Upper lobe of left lung (tissue), 6 donors: ENCODE results near the gene WDR90. TPM values are rescaled to one million over a fixed set of nuclear protein-coding genes. Genes with fewer than 3 reads are reported as not detected.

Experiments
- ATAC-seq, 2 donors: fragments of 200-7000 bp; cut with Tn5 transposase; one replicate each; pipeline ENCODE4 v1.9.1; 2022; ENCODE audit warnings: mild to moderate bottlenecking in 2 of 2, moderate library complexity in 2 of 2; ENCODE audit not compliant: low FRiP score in 2 of 2
- DNase-seq, 2 donors: peaks; one replicate each; pipeline ENCODE4 v3.0.0-alpha.2; 2019 to 2020
- H3K27ac ChIP-seq, 4 donors: fragments of 200-600 bp; sonication (generic); one replicate each; pipeline ENCODE4 v1.5.1; 2016 to 2019
- H3K27me3 ChIP-seq, 4 donors: fragments of 200-600 bp; sonication (generic); one replicate each; pipeline ENCODE4 v1.5.1; 2017 to 2019
- H3K36me3 ChIP-seq, 4 donors: fragments of 200-600 bp; sonication (generic); one replicate each; pipeline ENCODE4 v1.5.1; 2016 to 2019
- H3K4me1 ChIP-seq, 4 donors: fragments of 200-600 bp; sonication (generic); one replicate each; pipeline ENCODE4 v1.5.1; 2018 to 2019
- H3K4me3 ChIP-seq, 4 donors: fragments of 200-600 bp; sonication (generic); one replicate each; pipeline ENCODE4 v1.5.1; 2017 to 2019; ENCODE audit warnings: mild to moderate bottlenecking in 2 of 4, moderate library complexity in 1 of 4
- H3K9me3 ChIP-seq, 4 donors: fragments of 200-600 bp; sonication (generic); one replicate each; pipeline ENCODE4 v1.5.1; 2018 to 2019
- CTCF ChIP-seq, 6 experiments: fragments of 450-650 bp in 4 of 6; fragments of 200-600 bp in 2 of 6; sonication (generic) in 2 of 6; IDR thresholded peaks; one replicate each; pipeline ENCODE4 v1.5.1; 2016 to 2019; ENCODE audit warnings: antibody characterized with exemption in 6 of 6
- EP300 ChIP-seq, 4 donors: sonication (generic); formaldehyde crosslinking; IDR thresholded peaks; one replicate each; pipeline ENCODE4 v1.5.1; 2017; ENCODE audit warnings: antibody characterized with exemption in 4 of 4, control low read depth in 2 of 4
- POLR2A ChIP-seq, 4 donors: fragments of 450-650 bp; IDR thresholded peaks; one replicate each; pipeline ENCODE4 v1.5.1; 2016 to 2017; ENCODE audit warnings: antibody characterized with exemption in 4 of 4, mild to moderate bottlenecking in 2 of 4
- POLR2AphosphoS5 ChIP-seq, 2 donors: sonication (generic); formaldehyde crosslinking; IDR thresholded peaks; one replicate each; pipeline ENCODE4 v1.5.1; 2017; ENCODE audit warnings: antibody characterized with exemption in 2 of 2
- WGBS, 2 donors: methylation state at CpG; one replicate each; pipeline ENCODE4 v1.1.5; 2017 to 2018; 5-methylcytosine and 5-hydroxymethylcytosine counted together
- total RNA-seq, 6 donors: library from RNA; depleted of rRNA in 4 of 6; stranded (reverse); fragments of >200 nt in 4 of 6; gene quantifications; one replicate each; pipeline versions ENCODE4 v1.1.0 to v1.2.1, GENCODE V29; 2016 to 2021
- donor health status: DM: no; HTN: no; CAD: no; lungs with moderate emphysema.
- donor health status: DM: no; HTN: yes; CAD: no; lungs with severe emphysema.

WDR90 gene
- total RNA-seq, 6 donors from 2014 or later = 18.8 to 174 (median 34.1) TPM

- TF ChIP-seq POLR2AphosphoS5 (IDR thresholded peaks at IDR 0.05) (no peak), CTCF (IDR thresholded peaks at IDR 0.05) (no peak), EP300 (IDR thresholded peaks at IDR 0.05) (no peak), POLR2A (IDR thresholded peaks at IDR 0.05) (no peak)
- H3K4me3 ChIP-seq = peak within 1 kb of the TSS in 2 of 4 donors; percentile 15 to 23
- no peak within 1 kb of the TSS for H3K27ac ChIP-seq
- H3K27me3 ChIP-seq = peaks cover 6 to 89% (median 46%) of the 10 kb centered on the region in 4 donors
- H3K9me3 ChIP-seq = no peaks in the 10 kb centered on the region
- WGBS, 2 donors = 0% methylated on average over 10 of the region's 115 CpGs; no CpG with 5 or more reads in 1 of the 2 donors
- H3K36me3 ChIP-seq = no peaks in the 10 kb centered on the region
- DNase-seq (peak in 1 of 2 donors; percentile 83), ATAC-seq (no peak)
- H3K4me1 ChIP-seq = peaks cover 5 to 27% (median 8%) of the 10 kb centered on the region in 4 donors
Measured at GRCh38 chr16:705431-706188, 56.4 kb downstream of the WDR90 start, which contains the start of gene FBXL16. Gene FBXL16, minus strand, starts transcription at chr16:705801. Its CDS starts 8,396 bp downstream, at chr16:697405.

DNA sequence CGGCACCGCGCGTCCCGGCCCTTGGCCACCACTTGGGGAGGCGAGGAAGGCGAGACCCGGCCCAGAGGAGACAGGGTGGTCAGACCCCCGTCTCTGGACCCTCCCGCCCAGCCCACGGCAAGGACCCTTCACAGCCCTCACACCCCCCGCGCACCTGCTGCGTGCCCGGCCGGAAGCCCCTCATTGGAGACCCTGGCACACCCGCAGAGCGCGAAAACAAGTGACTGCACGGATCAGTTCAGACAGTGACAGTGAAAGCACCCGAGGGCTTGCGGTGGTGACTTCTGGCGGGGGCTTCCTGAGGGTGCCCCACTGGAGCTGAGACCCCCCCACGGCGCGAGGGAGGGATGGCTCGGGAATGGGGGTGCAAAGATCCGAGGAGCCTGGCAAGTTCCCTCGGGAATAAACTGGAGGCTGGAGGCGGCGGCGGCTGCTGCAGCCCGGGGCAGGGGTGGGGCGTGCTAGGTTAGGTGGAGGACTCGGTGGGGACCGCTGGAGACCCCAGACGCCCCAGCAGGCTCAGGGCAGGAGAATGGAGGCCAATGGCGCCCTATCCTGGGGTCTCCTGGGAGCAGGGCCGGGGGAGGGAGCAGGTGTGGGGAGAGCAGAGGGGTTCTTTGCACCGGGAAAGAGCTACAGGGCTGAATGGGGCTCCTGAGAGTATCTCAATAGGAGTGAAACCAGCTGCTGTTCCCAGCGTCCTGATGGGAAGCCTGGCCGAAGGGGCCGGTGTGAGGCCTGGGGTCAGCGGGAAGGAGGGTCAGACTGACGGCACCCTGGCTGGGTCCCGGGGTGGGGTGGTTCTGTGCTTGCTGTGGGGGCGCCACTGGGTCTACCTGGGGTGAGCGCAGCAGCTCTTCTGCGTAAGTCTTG lies 57.3 kb downstream of the WDR90 start:
- Histone ChIP-seq H3K4me3 (peak overlapping the region in 1 of 4 donors; percentile 15), H3K36me3 (no peaks in the 10 kb centered on the region), H3K27ac (no peak overlapping the region), H3K4me1 (peaks cover 5 to 21% (median 6%) of the 10 kb centered on the region in 4 donors), H3K27me3 (peaks cover 6 to 86% (median 43%) of the 10 kb centered on the region in 4 donors), H3K9me3 (no peaks in the 10 kb centered on the region)
- DNase-seq (peak in 1 of 2 donors; percentile 66), ATAC-seq (no peak)
- 1 to 8% methylated on average over 13 to 33 of the region's 49 CpGs for WGBS, 2 donors
- TF ChIP-seq POLR2A (IDR thresholded peaks at IDR 0.05) = no peak
- TF ChIP-seq POLR2AphosphoS5 (IDR thresholded peaks at IDR 0.05) = no peak
- no peak for TF ChIP-seq EP300 (IDR thresholded peaks at IDR 0.05)
- no peak for TF ChIP-seq CTCF (IDR thresholded peaks at IDR 0.05)

DNA sequence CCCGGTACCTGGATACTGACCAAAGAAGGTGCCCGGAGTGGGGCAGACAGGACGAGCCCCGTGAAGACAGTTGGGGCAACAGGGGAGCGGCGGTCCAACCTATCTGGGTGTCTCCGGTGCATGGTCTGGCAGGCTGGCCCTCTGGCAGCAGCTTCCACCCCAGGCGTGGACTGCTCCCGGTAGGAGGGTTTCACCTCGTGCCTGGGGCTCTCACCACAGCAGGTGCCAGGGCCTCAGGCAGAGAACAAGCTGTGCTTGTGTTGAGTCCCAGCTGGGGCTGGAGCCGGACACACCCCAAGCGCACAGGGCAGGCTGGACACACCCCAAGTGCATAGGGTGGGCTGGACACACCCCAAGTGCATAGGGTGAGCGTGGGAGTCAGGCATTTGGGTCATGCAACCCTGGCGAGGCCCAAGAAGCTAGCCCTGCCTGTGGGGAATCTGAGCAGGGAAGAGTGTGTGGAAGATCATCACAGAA lies 57.9 kb downstream of the WDR90 start:
- TF ChIP-seq POLR2AphosphoS5 (IDR thresholded peaks at IDR 0.05) (no peak), EP300 (IDR thresholded peaks at IDR 0.05) (no peak), CTCF (IDR thresholded peaks at IDR 0.05) (no peak), POLR2A (IDR thresholded peaks at IDR 0.05) (no peak)
- 54% methylated on average over 14 of the region's 14 CpGs; no CpG with 5 or more reads in 1 of the 2 donors for WGBS, 2 donors
- Histone ChIP-seq H3K4me3 (no peak overlapping the region), H3K36me3 (no peaks in the 10 kb centered on the region), H3K9me3 (no peaks in the 10 kb centered on the region), H3K4me1 (peaks cover 7 to 27% (median 10%) of the 10 kb centered on the region in 4 donors), H3K27me3 (peaks cover 5 to 80% (median 42%) of the 10 kb centered on the region in 4 donors), H3K27ac (no peak overlapping the region)
- ATAC-seq (no peak), DNase-seq (peak in 1 of 2 donors; percentile 67)

GRCh38 chr16:708019-708418 lies 58.9 kb downstream of the WDR90 start:
- Histone ChIP-seq H3K4me1 (peaks cover 7 to 27% (median 11%) of the 10 kb centered on the region in 4 donors), H3K27ac (no peak overlapping the region), H3K36me3 (no peaks in the 10 kb centered on the region), H3K9me3 (no peaks in the 10 kb centered on the region), H3K27me3 (peaks cover 5 to 70% (median 38%) of the 10 kb centered on the region in 4 donors), H3K4me3 (no peak overlapping the region)
- ATAC-seq = no peak
- no peak for TF ChIP-seq EP300 (IDR thresholded peaks at IDR 0.05)
- no peak for TF ChIP-seq POLR2A (IDR thresholded peaks at IDR 0.05)
- no peak for DNase-seq
- 44 to 54% methylated on average over 3 of the region's 3 CpGs for WGBS, 2 donors

GRCh38 chr16:708959-709358 lies 59.8 kb downstream of the WDR90 start:
- Histone ChIP-seq H3K27me3 (peaks cover 5 to 61% (median 38%) of the 10 kb centered on the region in 4 donors), H3K4me1 (peaks cover 7 to 27% (median 11%) of the 10 kb centered on the region in 4 donors), H3K4me3 (no peak overlapping the region), H3K27ac (no peak overlapping the region), H3K9me3 (no peaks in the 10 kb centered on the region), H3K36me3 (no peaks in the 10 kb centered on the region)
- ATAC-seq = no peak
- WGBS, 2 donors = 43 to 48% methylated on average over 2 to 3 of the region's 4 CpGs
- TF ChIP-seq POLR2A (IDR thresholded peaks at IDR 0.05) (no peak), POLR2AphosphoS5 (IDR thresholded peaks at IDR 0.05) (no peak), EP300 (IDR thresholded peaks at IDR 0.05) (no peak), CTCF (IDR thresholded peaks at IDR 0.05) (no peak)
- peak in 1 of 2 donors; percentile 2 for DNase-seq
